GM12878 (cell line): ENCODE measurements around the gene TUBB. TPM values are rescaled to one million over a fixed set of nuclear protein-coding genes. Genes with fewer than 3 reads are reported as not detected.
A peak's percentile ranks its signal among the peaks of the same experiment; 100 is the strongest.

Experiments used
- BCLAF1 ChIP-seq: fragments of 450-650 bp; IDR thresholded peaks from 2 replicates; pipeline ENCODE4 v1.6.1; 2017; ENCODE audit warnings: antibody characterized with exemption, mild to moderate bottlenecking, moderate library complexity
- BHLHE40 ChIP-seq, 2 experiments: fragments of 450-650 bp in 1 of 2; IDR thresholded peaks; 2 replicates each; pipeline ENCODE4 v1.6.1; 2011 to 2017; ENCODE audit warnings: low read depth in 2 of 2, borderline replicate concordance in 1 of 2, improper control_type of control experiment in 1 of 2, low read length in 1 of 2, mild to moderate bottlenecking in 1 of 2
- CREB1 ChIP-seq: IDR thresholded peaks from 2 replicates; pipeline ENCODE4 v1.6.1; 2012; ENCODE audit warnings: low read depth, mild to moderate bottlenecking, inconsistent platforms
- CREM ChIP-seq: IDR thresholded peaks from 2 replicates; pipeline ENCODE4 v1.6.1; 2014; ENCODE audit warnings: antibody characterized with exemption, low read depth
- GATAD2B ChIP-seq: fragments of 450-650 bp; conservative IDR thresholded peaks from 2 replicates; pipeline ENCODE4 v1.6.1; 2017; ENCODE audit warnings: low read depth, mild to moderate bottlenecking, moderate library complexity
- HCFC1 ChIP-seq: fragments of 150-350 bp; IDR thresholded peaks from 2 replicates; pipeline ENCODE4 v1.6.1; 2014; ENCODE audit warnings: low read length
- IKZF1 ChIP-seq: fragments of 450-650 bp; conservative IDR thresholded peaks from 2 replicates; pipeline ENCODE4 v1.6.1; 2017; ENCODE audit warnings: antibody characterized with exemption, mild to moderate bottlenecking
- IRF3 ChIP-seq: fragments of 450-650 bp; IDR thresholded peaks from 2 replicates; pipeline ENCODE4 v1.6.1; 2014; ENCODE audit warnings: mild to moderate bottlenecking
- IRF5 ChIP-seq: fragments of 450-650 bp; IDR thresholded peaks from 2 replicates; pipeline ENCODE4 v1.6.1; 2017; ENCODE audit warnings: borderline replicate concordance
- LARP7 ChIP-seq: fragments of 450-650 bp; IDR thresholded peaks from 2 replicates; pipeline ENCODE4 v1.6.1; 2017; ENCODE audit warnings: mild to moderate bottlenecking
- NR2C1 ChIP-seq: fragments of 450-650 bp; IDR thresholded peaks from 2 replicates; pipeline ENCODE4 v1.6.1; 2017; ENCODE audit warnings: antibody characterized with exemption, mild to moderate bottlenecking, moderate library complexity
- RELA ChIP-seq: fragments of 450-650 bp; IDR thresholded peaks from 2 replicates; pipeline ENCODE4 v1.8.0; 2014; ENCODE audit warnings: borderline replicate concordance; ENCODE audit not compliant: partially characterized antibody
- REST ChIP-seq: IDR thresholded peaks from 2 replicates; pipeline ENCODE4 v1.6.1; 2012; ENCODE audit warnings: mild to moderate bottlenecking, low read depth, low read length
- TAF1 ChIP-seq: IDR thresholded peaks from 2 replicates; pipeline ENCODE4 v1.6.1; 2011; ENCODE audit warnings: mild to moderate bottlenecking, low read depth, low read length, borderline replicate concordance
- TARDBP ChIP-seq: IDR thresholded peaks from 2 replicates; pipeline ENCODE4 v1.6.1; 2016; ENCODE audit warnings: borderline replicate concordance
- TCF12 ChIP-seq: IDR thresholded peaks from 2 replicates; pipeline ENCODE4 v1.6.1; 2011; ENCODE audit warnings: low read depth, mild to moderate bottlenecking, low read length
- WRNIP1 ChIP-seq: IDR thresholded peaks from 2 replicates; pipeline ENCODE4 v1.6.1; 2011; ENCODE audit warnings: low read depth, low read length, improper control_type of control experiment, borderline replicate concordance
- YY1 ChIP-seq: IDR thresholded peaks from 2 replicates; pipeline ENCODE4 v1.6.1; 2011; ENCODE audit warnings: low read depth, mild to moderate bottlenecking, low read length
- ZNF207 ChIP-seq: fragments of 450-650 bp; IDR thresholded peaks from 2 replicates; pipeline ENCODE4 v1.6.1; 2014; ENCODE audit warnings: antibody characterized with exemption, mild to moderate bottlenecking, borderline replicate concordance
- polyA plus RNA-seq, 11 experiments: library from polyadenylated mRNA; depleted of rRNA in 4 of 11; unstranded in 6 of 11; stranded (reverse) in 5 of 11; fragments of >200 nt; fragmentation: Nextera tagmentation in 4 of 11; fragmentation: Illumina TruSeq in 1 of 11; extraction: Ambion mirVana in 4 of 11; extraction: Trizol in 1 of 11; gene quantifications; 1 replicate in 1 of 11; 2 replicates in 10 of 11; pipeline versions ENCODE4 v1.2.1 to v1.2.3, GENCODE V29; 2011 to 2016; ENCODE audit warnings: inconsistent platforms in 2 of 11, missing spikeins in 2 of 11, low read depth in 1 of 11
- total RNA-seq, 4 experiments: library from RNA; depleted of rRNA in 3 of 4; stranded (reverse); fragments of >200 nt in 3 of 4; fragmentation: Illumina TruSeq in 1 of 4; extraction: Trizol in 1 of 4; gene quantifications; 2 replicates each; pipeline versions ENCODE4 v1.2.1 to v1.2.3, GENCODE V29; 2013 to 2021

Gene TUBB
- total and polyA plus RNA-seq, 10 of the 15 experiments (the other 5 are each of a cell fraction or from before 2014, with no cell fraction given) = 1,039 to 3,052 (median 1,656) TPM

GRCh38 chr6:30742316-30743098 is 22.4 kb downstream of the TUBB start, which contains the start of gene FLOT1 (continued):
- TF ChIP-seq WRNIP1 = no peak
- TF ChIP-seq TCF12 = peak; percentile 3; the same call in 1 of the 2 replicates
- TF ChIP-seq YY1 = 0 out of 2 replicates have a peak, but pooled peaks have one; percentile 3
- no peak; the same call in 1 of the 2 replicates for TF ChIP-seq TARDBP
- TF ChIP-seq IRF5 = no peak
- TF ChIP-seq NR2C1 = no peak; the same call in 1 of the 2 replicates
- TF ChIP-seq IKZF1 = peak; percentile 96
- 0 out of 2 replicates have a peak, but pooled peaks have one; percentile 14 for TF ChIP-seq BCLAF1
- no peak for TF ChIP-seq ZNF207
- TF ChIP-seq LARP7 = no peak; the same call in 1 of the 2 replicates
- peak; percentile 80 for TF ChIP-seq GATAD2B
- TF ChIP-seq REST = no peak
- TF ChIP-seq BHLHE40 (IDR thresholded peaks at IDR 0.05; ENCODE audit: borderline replicate concordance in 1 of 2, low read depth in 2 of 2, low read length in 1 of 2) = peak; percentile 34 to 74; a peak in 3 of 4 replicates
- TF ChIP-seq TAF1 = no peak; the same call in none of the 2 replicates
- TF ChIP-seq CREB1 = no peak
- TF ChIP-seq IRF3 = no peak
- no peak for TF ChIP-seq RELA
- 0 out of 2 replicates have a peak, but pooled peaks have one; percentile 17 for TF ChIP-seq CREM
- TF ChIP-seq HCFC1 = 0 out of 2 replicates have a peak, but pooled peaks have one; percentile 22
